ENCODE results near the gene ZNF853.

The ZNF853 gene

DNA sequence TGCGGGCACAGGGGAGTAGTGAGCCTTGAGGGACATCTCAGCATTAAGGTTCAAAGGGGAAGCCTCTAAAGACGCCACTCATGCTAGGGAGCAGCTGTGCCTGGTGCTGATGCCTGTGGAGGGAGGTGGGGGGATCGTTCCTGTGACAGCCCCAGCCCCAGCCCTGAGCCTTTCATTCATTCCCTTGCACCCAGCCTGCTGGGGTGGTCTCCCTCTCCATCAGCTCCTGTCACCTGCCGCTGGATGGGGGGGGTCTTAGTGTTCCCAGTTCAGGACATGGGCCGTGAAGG is 33.4 kb downstream of the ZNF853 start:
- CTCF ChIA-PET, result no interaction called here
- no peak for DNase-seq
- no peaks in the 10 kb centered on the region for H3K4me1 Mint-ChIP-seq
- H3K27ac Mint-ChIP-seq, result no peak overlapping the region
- H3K9me3 Mint-ChIP-seq, result peaks cover 11% of the 10 kb centered on the region
- no peak overlapping the region for H3K4me3 Mint-ChIP-seq
- peaks cover 70% of the 10 kb centered on the region for H3K36me3 Mint-ChIP-seq
- H3K27me3 Mint-ChIP-seq, result no peaks in the 10 kb centered on the region

DNA sequence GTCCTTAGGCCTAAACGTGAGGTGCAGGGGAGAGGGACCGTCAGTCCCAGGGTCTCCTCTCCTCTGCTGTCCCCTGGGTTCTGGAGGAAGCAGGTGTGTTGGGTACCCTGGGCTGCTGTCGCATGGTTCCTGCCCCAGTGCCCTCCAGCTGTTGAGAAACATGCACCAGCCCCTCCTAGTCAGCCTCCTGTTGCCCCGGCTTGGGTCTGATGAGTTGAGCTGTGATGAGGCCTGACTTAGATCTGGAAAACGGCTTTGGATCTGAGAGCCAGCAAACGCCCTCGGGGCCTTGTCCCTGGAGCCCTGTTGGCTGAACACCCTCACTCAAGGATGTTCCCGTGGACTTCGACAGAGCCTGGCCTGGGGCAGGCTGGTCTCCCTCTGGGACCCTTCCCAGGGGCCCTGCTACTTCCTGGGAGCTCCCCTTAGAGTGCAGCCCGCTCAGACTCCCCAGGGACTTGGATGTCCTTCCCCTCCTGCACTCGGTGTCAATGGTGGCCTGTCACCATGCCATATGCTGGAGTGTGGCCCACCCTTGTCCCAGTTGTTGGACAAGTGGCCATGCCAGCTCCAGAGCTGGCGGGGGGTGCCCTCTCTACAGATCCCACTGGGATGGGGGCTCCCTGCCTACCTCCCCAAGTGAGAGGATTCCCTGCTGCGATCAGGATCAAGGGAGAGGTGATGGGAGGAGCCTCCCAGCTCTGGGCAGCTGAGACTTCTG is 34.0 kb downstream of the ZNF853 start:
- no peak overlapping the region for H3K27ac Mint-ChIP-seq
- no peak overlapping the region for H3K4me3 Mint-ChIP-seq
- CTCF ChIA-PET, result no interaction called here
- H3K36me3 Mint-ChIP-seq, result peaks cover 65% of the 10 kb centered on the region
- no peaks in the 10 kb centered on the region for H3K4me1 Mint-ChIP-seq
- H3K9me3 Mint-ChIP-seq, result peaks cover 11% of the 10 kb centered on the region
- H3K27me3 Mint-ChIP-seq, result no peaks in the 10 kb centered on the region
- DNase-seq, result no peak

DNA sequence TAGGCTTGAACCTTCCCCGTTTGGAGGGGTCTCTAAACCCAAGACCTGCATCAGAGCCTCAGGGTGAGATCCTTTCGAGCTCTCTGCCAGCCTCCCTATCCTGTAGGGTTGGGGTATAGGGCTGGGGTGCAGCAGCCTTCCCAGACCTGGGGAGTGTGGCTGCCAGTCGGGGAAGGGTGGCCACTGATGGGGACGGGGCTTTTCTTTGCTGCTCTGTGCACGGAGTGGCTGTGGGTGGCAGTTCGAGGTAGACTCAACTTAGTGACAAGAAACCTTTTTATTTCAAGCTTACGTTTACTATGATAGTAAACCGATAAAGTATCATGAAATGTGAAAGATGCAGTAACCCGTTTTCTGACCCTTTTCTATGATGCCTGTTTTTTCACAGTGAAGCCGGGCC is 34.7 kb downstream of the ZNF853 start:
- CTCF ChIA-PET, result no interaction called here
- peaks cover 63% of the 10 kb centered on the region for H3K36me3 Mint-ChIP-seq
- no peaks in the 10 kb centered on the region for H3K4me1 Mint-ChIP-seq
- DNase-seq, result no peak
- peaks cover 14% of the 10 kb centered on the region for H3K9me3 Mint-ChIP-seq
- no peak overlapping the region for H3K27ac Mint-ChIP-seq
- H3K27me3 Mint-ChIP-seq, result no peaks in the 10 kb centered on the region
- H3K4me3 Mint-ChIP-seq, result no peak overlapping the region

DNA sequence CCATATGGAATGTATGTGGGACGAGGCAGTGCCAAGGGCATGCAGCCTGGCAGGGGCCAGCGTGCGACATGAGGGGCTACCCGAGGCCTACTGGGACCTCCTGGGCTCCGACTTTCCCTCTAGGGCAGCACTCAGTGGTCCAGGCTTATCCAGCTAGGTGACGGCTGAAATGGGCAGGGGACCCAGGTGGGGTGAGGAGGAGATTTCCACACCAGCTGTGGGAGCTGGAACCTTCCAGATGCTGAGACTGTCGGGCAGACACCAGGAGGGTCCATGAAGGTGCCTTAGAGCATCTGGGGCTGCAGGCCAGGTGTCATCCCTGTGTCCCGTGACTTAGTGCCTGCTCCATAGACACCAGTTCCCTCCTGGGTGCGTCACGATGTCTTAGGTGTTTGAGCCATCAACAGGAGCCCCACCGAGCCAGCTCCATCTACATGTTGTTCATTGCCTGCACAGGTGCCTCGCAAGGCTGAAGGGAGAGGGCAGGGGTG is 35.2 kb downstream of the ZNF853 start:
- Mint-ChIP-seq H3K9me3 (peaks cover 14% of the 10 kb centered on the region), H3K4me1 (no peaks in the 10 kb centered on the region), H3K36me3 (peaks cover 64% of the 10 kb centered on the region), H3K27ac (no peak overlapping the region), H3K27me3 (no peaks in the 10 kb centered on the region), H3K4me3 (no peak overlapping the region)
- CTCF ChIA-PET, result no interaction called here
- DNase-seq, result no peak

DNA sequence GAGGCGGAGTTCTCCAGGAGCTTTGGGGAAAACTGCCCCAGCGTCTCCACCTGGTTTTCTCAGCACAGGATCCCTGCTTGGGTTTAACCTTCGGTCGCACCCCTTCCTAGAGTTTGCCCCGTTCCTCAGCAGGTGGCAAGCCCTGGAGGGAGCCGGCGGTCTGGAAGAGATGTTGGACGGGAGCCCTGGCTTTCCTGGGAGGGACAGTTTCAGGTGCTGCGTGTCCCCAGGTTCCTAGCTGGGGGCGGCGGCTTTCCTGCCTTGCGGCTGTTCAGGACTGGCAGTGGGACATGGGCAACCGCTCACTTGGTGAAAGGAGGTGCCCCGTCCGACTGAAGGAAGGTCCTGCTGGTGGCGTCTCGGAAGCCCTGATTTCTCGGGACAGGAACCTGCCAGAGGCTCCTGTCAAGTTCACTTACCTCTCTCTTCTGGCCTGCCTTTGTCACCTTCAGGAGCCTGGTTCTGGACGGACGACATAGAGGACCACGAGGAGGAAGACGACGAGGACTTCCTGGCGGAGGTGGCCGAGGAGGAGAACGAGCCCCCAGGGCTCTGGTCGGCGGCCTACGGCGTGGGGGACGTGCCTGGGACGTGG is 36.5 kb downstream of the ZNF853 start:
- Mint-ChIP-seq H3K4me1 (no peaks in the 10 kb centered on the region), H3K27me3 (no peaks in the 10 kb centered on the region), H3K36me3 (peaks cover 54% of the 10 kb centered on the region), H3K9me3 (peaks cover 14% of the 10 kb centered on the region), H3K27ac (no peak overlapping the region), H3K4me3 (no peak overlapping the region)
- DNase-seq, result no peak
- CTCF ChIA-PET, result no interaction called here

DNA sequence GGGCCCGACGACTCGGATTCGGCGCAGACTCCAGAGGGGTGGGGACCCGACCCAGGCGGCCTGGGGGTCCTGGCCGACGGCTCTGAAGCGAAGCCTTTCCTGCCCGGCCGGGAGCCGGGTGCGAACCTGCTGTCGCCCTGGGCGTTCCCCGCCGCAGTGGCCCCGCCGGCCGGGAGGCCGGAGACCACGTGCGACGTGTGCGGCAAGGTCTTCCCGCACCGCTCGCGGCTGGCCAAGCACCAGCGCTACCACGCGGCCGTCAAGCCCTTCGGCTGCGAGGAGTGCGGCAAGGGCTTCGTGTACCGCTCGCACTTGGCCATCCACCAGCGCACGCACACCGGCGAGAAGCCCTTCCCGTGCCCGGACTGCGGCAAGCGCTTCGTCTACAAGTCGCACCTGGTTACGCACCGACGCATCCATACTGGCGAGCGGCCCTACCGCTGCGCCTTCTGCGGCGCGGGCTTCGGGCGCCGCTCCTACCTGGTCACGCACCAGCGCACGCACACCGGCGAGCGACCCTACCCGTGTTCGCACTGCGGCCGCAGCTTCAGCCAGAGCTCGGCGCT is 37.1 kb downstream of the ZNF853 start:
- Mint-ChIP-seq H3K9me3 (peaks cover 14% of the 10 kb centered on the region), H3K36me3 (peaks cover 49% of the 10 kb centered on the region)
- CTCF ChIA-PET, result no interaction called here

DNA sequence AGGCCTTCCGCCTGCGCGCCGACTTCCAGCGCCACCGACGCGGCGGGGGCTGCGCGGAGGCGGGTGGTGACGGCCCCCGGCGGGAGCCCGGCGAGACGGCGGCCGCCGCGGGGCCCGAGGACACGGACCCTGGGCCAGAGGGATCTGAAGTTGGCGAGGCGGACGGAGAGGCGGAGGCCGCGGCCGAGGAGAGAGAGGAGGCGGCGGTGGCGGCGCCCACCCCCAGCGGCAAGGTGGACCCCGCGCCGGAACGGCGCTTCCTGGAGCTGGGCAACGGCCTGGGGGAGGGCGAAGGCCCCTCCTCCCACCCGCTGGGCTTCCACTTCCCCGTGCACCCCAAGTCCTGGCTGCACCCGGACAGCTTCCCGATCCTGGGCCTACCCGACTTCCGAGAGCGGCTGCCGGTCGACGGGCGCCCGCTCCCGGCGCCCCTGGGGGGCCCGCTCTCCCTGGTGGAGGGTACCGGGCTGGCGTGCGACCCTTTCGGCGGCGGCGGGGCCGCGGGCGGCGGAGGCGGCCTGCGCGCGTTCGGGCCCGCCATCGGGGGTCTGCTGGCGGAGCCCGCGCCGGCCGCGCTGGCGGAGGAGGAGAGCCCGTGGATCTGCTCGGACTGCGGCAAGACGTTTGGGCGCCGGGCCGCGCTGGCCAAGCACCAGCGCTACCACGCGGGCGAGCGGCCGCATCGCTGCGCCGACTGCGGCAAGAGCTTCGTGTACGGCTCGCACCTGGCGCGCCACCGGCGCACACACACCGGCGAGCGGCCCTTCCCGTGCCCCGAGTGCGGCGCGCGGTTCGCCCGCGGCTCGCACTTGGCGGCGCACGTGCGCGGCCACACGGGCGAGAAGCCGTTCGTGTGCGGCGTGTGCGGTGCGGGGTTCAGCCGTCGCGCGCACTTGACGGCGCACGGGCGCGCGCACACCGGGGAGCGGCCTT is 37.9 kb downstream of the ZNF853 start:
- peaks cover 14% of the 10 kb centered on the region for H3K9me3 Mint-ChIP-seq
- peaks cover 45% of the 10 kb centered on the region for H3K36me3 Mint-ChIP-seq
- H3K27me3 Mint-ChIP-seq, result no peaks in the 10 kb centered on the region
- H3K4me3 Mint-ChIP-seq, result no peak overlapping the region
- no peak overlapping the region for H3K27ac Mint-ChIP-seq
- no peaks in the 10 kb centered on the region for H3K4me1 Mint-ChIP-seq
- CTCF ChIA-PET, result no interaction called here
- DNase-seq, result no peak

More for the DNA sequence above, 37.1 kb downstream of the ZNF853 start:
- Mint-ChIP-seq H3K27me3 (no peaks in the 10 kb centered on the region), H3K4me3 (no peak overlapping the region), H3K27ac (no peak overlapping the region), H3K4me1 (no peaks in the 10 kb centered on the region)
- no peak for DNase-seq

DNA sequence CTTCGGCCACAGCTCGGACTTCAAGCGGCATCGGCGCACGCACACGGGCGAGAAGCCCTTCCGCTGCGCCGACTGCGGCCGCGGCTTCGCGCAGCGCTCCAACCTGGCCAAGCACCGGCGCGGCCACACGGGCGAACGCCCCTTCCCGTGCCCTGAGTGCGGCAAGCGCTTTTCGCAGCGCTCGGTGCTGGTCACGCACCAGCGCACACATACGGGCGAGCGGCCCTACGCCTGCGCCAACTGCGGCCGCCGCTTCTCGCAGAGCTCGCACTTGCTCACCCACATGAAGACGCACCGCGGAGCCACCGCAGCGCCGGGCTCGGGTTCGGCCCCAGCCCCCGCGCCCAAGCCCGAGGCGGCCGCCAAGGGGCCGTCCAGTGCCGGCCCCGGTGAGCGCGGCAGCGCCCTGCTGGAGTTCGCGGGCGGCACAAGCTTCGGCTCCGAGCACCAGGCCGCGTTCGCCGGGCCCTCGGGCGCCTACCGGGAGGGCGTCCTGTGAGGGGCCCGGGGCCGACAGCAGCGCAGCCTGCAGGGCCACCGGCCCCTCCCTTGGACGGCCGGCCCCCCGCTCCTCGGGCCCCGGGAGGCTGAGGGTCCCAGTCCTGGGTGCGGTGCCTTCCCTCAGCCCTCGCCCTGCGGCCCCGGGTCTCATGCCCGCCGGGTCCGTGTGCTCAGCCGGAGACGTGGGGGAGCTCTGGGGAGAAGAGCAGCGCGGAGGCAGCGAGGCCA is 38.9 kb downstream of the ZNF853 start:
- CTCF ChIA-PET, result no interaction called here
- H3K4me1 Mint-ChIP-seq, result no peaks in the 10 kb centered on the region
- peaks cover 14% of the 10 kb centered on the region for H3K9me3 Mint-ChIP-seq
- peaks cover 38% of the 10 kb centered on the region for H3K36me3 Mint-ChIP-seq
- DNase-seq, result no peak
- H3K27ac Mint-ChIP-seq, result no peak overlapping the region
- H3K27me3 Mint-ChIP-seq, result peaks cover 5% of the 10 kb centered on the region
- H3K4me3 Mint-ChIP-seq, result no peak overlapping the region

DNA sequence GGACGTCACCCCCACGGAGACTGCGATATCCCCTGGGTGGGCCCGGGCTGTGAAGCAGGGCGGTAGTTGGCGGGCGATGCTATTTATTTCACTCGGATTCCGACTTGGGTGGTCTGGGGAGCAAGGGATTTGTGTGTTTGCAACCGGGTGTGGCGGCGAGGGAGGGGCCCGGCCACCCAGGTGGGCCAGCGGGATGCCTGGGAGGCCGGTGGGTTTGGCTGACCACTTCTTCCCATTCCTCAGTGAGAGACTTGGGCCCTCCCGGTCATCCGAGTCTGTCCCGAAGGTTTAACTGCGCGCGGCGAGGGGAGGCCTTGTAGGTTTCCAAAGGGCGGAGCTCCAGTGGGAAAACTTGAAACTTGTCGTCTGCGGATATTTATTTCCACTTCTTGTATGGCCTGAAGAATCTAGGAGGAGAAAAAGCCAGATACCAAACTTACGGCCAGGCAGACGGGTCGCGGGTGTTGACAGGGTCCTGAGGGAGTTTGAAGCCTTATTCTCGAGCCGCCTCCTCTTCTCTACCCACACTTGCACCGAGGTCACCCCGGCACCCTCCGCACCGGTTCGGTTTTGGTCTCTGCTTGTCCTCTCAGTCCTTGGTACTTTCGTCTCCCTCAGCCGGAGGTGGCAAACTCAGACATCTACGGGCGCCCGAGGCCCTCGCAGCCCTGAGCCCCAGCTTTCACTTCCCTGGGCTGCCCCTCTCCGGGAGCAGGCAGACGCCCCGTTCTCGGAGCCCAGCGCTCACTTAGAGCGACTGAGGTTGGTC is 39.6 kb downstream of the ZNF853 start:
- Mint-ChIP-seq H3K27ac (no peak overlapping the region), H3K9me3 (peaks cover 12% of the 10 kb centered on the region), H3K36me3 (peaks cover 31% of the 10 kb centered on the region), H3K4me1 (no peaks in the 10 kb centered on the region), H3K27me3 (peaks cover 12% of the 10 kb centered on the region), H3K4me3 (no peak overlapping the region)
- CTCF ChIA-PET, result no interaction called here
- no peak for DNase-seq

DNA sequence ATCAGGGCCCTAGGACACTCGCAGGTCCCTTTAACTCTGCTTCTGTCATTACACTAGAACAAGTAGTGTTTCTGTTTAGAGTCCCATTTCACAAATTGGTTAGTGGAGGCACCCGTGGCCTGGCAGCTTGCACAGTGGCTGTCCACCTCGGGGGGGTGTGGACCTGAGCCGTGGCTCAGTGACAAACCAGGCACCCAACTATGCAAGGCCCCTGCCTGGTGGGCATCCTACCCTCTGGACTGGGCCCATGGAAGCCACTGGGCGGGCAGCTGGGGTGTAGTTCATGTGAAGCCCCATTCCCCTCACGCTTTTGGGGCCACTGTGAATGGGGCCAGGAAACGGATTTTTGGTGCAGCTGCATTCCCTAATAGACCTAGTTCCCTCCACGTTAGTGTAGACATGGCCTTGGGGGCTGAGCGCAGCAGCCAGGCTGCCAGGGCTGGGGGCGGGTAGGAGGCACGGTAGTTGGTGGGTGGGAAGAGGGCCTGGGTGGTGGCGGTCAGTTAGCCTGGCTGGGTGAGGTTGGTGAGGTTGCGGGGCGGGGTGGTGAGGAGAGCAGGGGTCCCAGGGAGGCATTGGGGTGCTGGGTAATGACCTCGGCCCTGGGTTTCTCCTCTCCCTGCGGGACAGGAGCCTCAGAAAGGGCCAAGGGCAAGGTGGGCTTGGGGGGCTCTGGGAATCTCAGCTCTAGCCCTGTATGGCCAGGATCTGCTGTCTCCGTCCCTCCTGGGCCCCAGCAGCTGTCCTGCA is 40.4 kb downstream of the ZNF853 start:
- no peak for DNase-seq
- peaks cover 23% of the 10 kb centered on the region for H3K36me3 Mint-ChIP-seq
- peaks cover 8% of the 10 kb centered on the region for H3K9me3 Mint-ChIP-seq
- H3K4me1 Mint-ChIP-seq, result no peaks in the 10 kb centered on the region
- H3K27ac Mint-ChIP-seq, result no peak overlapping the region
- CTCF ChIA-PET, result no interaction called here
- peaks cover 12% of the 10 kb centered on the region for H3K27me3 Mint-ChIP-seq
- H3K4me3 Mint-ChIP-seq, result no peak overlapping the region

DNA sequence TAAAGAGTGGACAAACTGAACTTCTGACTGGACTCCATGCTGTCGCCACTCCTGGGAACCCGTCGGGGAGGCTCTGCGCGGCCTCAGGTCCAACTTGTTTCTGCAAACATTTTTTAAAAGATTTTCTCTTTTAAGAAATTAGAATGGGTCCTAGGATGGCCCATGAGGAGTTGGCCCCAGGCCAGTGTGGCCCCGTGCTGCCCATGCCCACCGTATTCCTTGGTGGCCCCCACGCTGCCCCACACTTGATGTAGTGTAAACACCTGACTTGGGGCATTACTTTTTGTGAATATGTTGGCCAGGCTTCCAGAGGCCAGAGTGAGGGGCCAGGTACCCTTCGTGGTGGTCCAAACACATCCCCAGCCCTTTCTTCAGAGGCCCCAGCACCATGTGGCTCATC is 41.0 kb downstream of the ZNF853 start:
- no peak overlapping the region for H3K4me3 Mint-ChIP-seq
- DNase-seq, result no peak
- peaks cover 5% of the 10 kb centered on the region for H3K9me3 Mint-ChIP-seq
- peaks cover 17% of the 10 kb centered on the region for H3K36me3 Mint-ChIP-seq
- H3K27ac Mint-ChIP-seq, result no peak overlapping the region
- H3K4me1 Mint-ChIP-seq, result no peaks in the 10 kb centered on the region
- H3K27me3 Mint-ChIP-seq, result peaks cover 18% of the 10 kb centered on the region
- CTCF ChIA-PET, result no interaction called here

DNA sequence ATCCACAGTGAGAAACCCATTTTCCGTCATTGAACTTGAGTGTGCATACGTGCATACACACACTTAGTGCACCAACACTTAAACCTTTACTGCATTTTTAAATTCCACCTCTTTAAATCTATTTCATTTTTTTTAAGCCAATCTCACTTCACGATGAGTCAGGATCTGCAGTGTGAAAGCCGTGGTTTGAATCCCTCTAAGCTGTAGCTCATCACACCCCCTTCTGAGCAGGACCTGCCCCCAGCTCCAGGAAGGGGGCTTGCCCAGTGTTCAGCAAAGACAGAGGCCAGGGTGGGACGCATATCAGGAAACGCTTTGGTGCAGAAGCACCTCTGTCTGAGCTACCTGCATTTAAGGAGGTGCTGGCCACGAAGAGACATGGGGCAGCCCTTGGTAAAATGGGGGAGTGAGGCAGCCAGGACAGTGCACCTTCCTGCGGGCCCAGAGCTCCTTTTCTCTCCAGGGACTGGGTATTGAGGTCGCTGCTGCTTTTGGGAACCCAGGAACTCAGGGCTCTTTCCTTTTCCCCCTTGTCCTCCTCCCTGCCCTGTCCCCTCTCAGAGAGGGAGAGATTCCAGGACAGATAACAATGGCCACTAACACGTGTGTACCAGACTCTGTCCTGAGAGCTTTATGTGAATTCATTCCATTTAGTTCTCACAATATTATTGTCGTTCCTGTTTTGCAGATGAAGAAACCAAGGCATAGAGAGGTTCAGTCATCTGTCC is 43.4 kb downstream of the ZNF853 start:
- CTCF ChIA-PET, result interaction anchor here (0.6 kb wide), 1 partner anchor 146 kb away, joined by 3 read pairs; no protein-coding TSS in a partner anchor
- peaks cover 6% of the 10 kb centered on the region for H3K9me3 Mint-ChIP-seq
- DNase-seq, result no peak
- peaks cover 10% of the 10 kb centered on the region for H3K36me3 Mint-ChIP-seq
- H3K4me1 Mint-ChIP-seq, result no peaks in the 10 kb centered on the region
- no peak overlapping the region for H3K4me3 Mint-ChIP-seq
- no peak overlapping the region for H3K27ac Mint-ChIP-seq
- H3K27me3 Mint-ChIP-seq, result peaks cover 37% of the 10 kb centered on the region
